Measurements from ENCODE around the gene SALL1.

The SALL1 gene

GRCh38 chr16:51143196-51143977 is 7.7 kb downstream of the SALL1 start:
- no peaks in the 10 kb centered on the region for H3K36me3 ChIP-seq (replicated peaks; ENCODE audit: insufficient read depth, low read length)
- TF ChIP-seq EZH2phosphoT487 (IDR thresholded peaks at IDR 0.05; ENCODE audit: low read length) (no peak), EZH2 (optimal IDR thresholded peaks at IDR 0.05; ENCODE audit: low read depth, low read length) (no peak), CTCF (IDR thresholded peaks at IDR 0.05; ENCODE audit: low read length) (no peak)
- H3K9me3 ChIP-seq (replicated peaks; ENCODE audit: insufficient read depth, low read length), result no peaks in the 10 kb centered on the region
- H3K9me2 ChIP-seq (replicated peaks; ENCODE audit: insufficient read depth, low read length), result no peaks in the 10 kb centered on the region
- no peak for DNase-seq
- no peaks in the 10 kb centered on the region for H3K4me1 ChIP-seq (ENCODE audit: low read length)
- no peaks in the 10 kb centered on the region for H3K27me3 ChIP-seq (replicated peaks; ENCODE audit: insufficient read depth, low read length)
- no peak overlapping the region for H3K4me2 ChIP-seq (ENCODE audit: low read depth, low read length)
- H3K4me3 ChIP-seq (ENCODE audit: low read length), result no peak overlapping the region
- H3K79me2 ChIP-seq (ENCODE audit: low read length), result no peaks in the 10 kb centered on the region
- H3K27ac ChIP-seq (ENCODE audit: low read length), result no peak overlapping the region
- no peaks in the 10 kb centered on the region for H4K20me1 ChIP-seq (ENCODE audit: insufficient read depth, low read length)
- no peak overlapping the region for H3K9ac ChIP-seq (ENCODE audit: low read length)
- no peak overlapping the region for H2AFZ ChIP-seq (ENCODE audit: low read length)
- no peaks in the 10 kb centered on the region for H3F3A ChIP-seq (ENCODE audit: insufficient read depth, low read length)

- no peak overlapping the region for H3K9ac ChIP-seq (ENCODE audit: low read length)
- H3K4me3 ChIP-seq (ENCODE audit: low read length), result no peak overlapping the region
- no peak for DNase-seq
- no peak overlapping the region for H3K4me2 ChIP-seq (ENCODE audit: low read depth, low read length)
- no peak for TF ChIP-seq EZH2phosphoT487 (IDR thresholded peaks at IDR 0.05; ENCODE audit: low read length)
- TF ChIP-seq EZH2 (optimal IDR thresholded peaks at IDR 0.05; ENCODE audit: low read depth, low read length), result no peak
- no peak for TF ChIP-seq CTCF (IDR thresholded peaks at IDR 0.05; ENCODE audit: low read length)
- no peaks in the 10 kb centered on the region for H3K27me3 ChIP-seq (replicated peaks; ENCODE audit: insufficient read depth, low read length)
- no peaks in the 10 kb centered on the region for H3K79me2 ChIP-seq (ENCODE audit: low read length)
- H3K4me1 ChIP-seq (ENCODE audit: low read length), result no peaks in the 10 kb centered on the region
- no peaks in the 10 kb centered on the region for H3K9me2 ChIP-seq (replicated peaks; ENCODE audit: insufficient read depth, low read length)
- no peaks in the 10 kb centered on the region for H4K20me1 ChIP-seq (ENCODE audit: insufficient read depth, low read length)
- no peaks in the 10 kb centered on the region for H3K9me3 ChIP-seq (replicated peaks; ENCODE audit: insufficient read depth, low read length)
- H3K27ac ChIP-seq (ENCODE audit: low read length), result no peak overlapping the region
- H3K36me3 ChIP-seq (replicated peaks; ENCODE audit: insufficient read depth, low read length), result no peaks in the 10 kb centered on the region
- no peaks in the 10 kb centered on the region for H3F3A ChIP-seq (ENCODE audit: insufficient read depth, low read length)
- no peak overlapping the region for H2AFZ ChIP-seq (ENCODE audit: low read length)
These were observed 9.5 kb downstream of the SALL1 start for GRCh38 chr16:51141541-51141940.

- Histone ChIP-seq H3K79me2 (ENCODE audit: low read length) (no peaks in the 10 kb centered on the region), H3K36me3 (replicated peaks; ENCODE audit: insufficient read depth, low read length) (no peaks in the 10 kb centered on the region), H3K27ac (ENCODE audit: low read length) (no peak overlapping the region), H2AFZ (ENCODE audit: low read length) (no peak overlapping the region), H3K27me3 (replicated peaks; ENCODE audit: insufficient read depth, low read length) (no peaks in the 10 kb centered on the region), H3K9ac (ENCODE audit: low read length) (no peak overlapping the region), H3K4me3 (ENCODE audit: low read length) (no peak overlapping the region), H3F3A (ENCODE audit: insufficient read depth, low read length) (no peaks in the 10 kb centered on the region), H3K9me2 (replicated peaks; ENCODE audit: insufficient read depth, low read length) (no peaks in the 10 kb centered on the region), H3K9me3 (replicated peaks; ENCODE audit: insufficient read depth, low read length) (no peaks in the 10 kb centered on the region), H3K4me2 (ENCODE audit: low read depth, low read length) (no peak overlapping the region), H3K4me1 (ENCODE audit: low read length) (no peaks in the 10 kb centered on the region), H4K20me1 (ENCODE audit: insufficient read depth, low read length) (no peaks in the 10 kb centered on the region)
- TF ChIP-seq CTCF (IDR thresholded peaks at IDR 0.05; ENCODE audit: low read length), result no peak
- TF ChIP-seq EZH2 (optimal IDR thresholded peaks at IDR 0.05; ENCODE audit: low read depth, low read length), result no peak
- TF ChIP-seq EZH2phosphoT487 (IDR thresholded peaks at IDR 0.05; ENCODE audit: low read length), result no peak
- DNase-seq, result no peak
These were observed 10.0 kb downstream of the SALL1 start for GRCh38 chr16:51141106-51141505.

Data from MM.1S (cell line).